ENCODE results near the gene ADAMTS20.

DNA sequence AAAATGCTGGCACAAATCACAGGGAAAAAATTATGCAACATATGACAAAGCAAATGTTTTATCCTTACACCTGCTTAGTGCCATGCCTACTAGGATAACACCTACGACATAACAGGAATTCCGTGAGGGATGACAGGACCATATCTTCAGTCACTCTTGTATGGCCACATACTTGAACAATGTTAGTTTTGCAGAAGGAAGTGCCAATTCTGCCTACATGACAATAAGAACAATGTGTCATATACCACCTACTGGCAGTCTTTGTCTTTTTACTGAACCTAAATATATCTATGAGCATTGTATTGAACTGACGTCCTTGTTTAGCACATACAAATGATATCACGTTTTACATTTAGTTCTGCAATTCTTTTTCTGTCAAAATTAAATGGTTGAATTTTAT lies 234.0 kb downstream of the ADAMTS20 start:
- TF ChIP-seq CTCF (IDR thresholded peaks at IDR 0.05; ENCODE audit: low read length) = no peak
- TF ChIP-seq EZH2 (optimal IDR thresholded peaks at IDR 0.05; ENCODE audit: low read depth, low read length) = no peak
- no peak for TF ChIP-seq EZH2phosphoT487 (IDR thresholded peaks at IDR 0.05; ENCODE audit: low read length)

All from MM.1S (cell line).